GM18519 (cell line): ENCODE data around the gene NOS1AP.

Experiments used
- ATAC-seq: cut with Tn5 transposase; IDR thresholded peaks from one replicate; pipeline ENCODE4 v1.9.1; 2021; ENCODE audit warnings: mild to moderate bottlenecking, moderate library complexity; ENCODE audit not compliant: unreplicated experiment, low FRiP score

Gene NOS1AP

DNA sequence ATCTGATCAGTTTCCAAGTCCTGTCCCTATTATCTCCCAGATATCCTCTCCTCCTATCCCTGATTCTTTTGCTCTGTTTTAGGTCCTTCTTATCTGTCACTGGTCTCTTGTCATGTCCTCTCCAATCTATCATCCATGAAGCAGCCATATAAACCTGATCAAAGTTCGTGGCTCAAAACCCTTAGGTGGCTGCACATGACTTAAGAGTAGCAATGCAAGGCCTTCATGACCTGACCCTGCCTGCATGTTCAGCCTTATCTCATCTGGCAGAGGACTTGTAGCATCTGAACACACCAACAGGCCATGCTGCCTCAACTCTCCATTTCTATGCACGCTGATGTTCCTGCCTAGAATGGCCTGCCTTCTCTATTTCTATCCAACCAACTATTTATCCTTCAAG lies 65.2 kb downstream of the NOS1AP start:
- no peak for ATAC-seq

DNA sequence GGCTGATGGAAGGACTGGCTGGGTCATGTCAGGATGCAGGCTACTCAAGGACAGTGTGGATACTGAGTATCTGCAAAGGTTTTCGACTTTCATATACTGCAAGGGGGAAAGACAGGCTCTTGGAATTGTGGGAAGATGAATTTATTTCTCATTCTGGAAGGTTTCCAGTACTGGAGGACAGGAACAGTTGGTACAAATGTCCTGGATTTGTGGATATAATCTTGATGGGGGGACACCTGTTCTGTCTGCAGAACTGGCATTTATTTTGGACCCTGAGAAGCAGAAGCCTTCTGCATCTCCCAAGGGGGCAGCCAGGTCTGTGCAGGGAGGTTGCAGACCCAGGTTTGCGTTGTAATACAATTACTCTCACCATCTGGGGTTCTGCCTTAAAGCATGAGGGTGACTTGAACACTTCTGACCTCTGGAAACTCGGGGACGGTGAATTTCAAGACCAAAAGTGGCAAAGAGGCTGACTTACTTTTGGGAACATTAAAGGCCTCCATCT lies 65.8 kb downstream of the NOS1AP start:
- no peak for ATAC-seq

DNA sequence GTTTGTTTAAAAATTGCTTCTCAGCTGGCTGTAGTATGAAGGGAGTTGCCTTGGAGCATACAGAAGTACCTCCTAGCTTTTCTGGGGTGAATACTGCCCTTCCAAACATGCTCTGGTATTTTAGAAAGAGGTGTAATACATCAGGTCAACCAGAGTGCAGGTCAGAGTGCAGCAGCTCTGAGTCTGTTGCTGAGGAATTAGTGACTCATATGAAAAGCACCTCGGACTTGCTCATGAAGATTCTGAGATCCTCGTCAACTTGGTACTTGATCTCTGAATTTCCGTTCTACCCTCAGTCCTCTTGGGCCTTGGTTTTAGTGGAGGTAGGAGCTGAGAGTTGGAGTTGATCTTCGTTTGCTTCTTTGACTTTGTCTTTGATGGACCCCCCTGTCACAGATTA lies 67.3 kb downstream of the NOS1AP start:
- ATAC-seq = no peak

DNA sequence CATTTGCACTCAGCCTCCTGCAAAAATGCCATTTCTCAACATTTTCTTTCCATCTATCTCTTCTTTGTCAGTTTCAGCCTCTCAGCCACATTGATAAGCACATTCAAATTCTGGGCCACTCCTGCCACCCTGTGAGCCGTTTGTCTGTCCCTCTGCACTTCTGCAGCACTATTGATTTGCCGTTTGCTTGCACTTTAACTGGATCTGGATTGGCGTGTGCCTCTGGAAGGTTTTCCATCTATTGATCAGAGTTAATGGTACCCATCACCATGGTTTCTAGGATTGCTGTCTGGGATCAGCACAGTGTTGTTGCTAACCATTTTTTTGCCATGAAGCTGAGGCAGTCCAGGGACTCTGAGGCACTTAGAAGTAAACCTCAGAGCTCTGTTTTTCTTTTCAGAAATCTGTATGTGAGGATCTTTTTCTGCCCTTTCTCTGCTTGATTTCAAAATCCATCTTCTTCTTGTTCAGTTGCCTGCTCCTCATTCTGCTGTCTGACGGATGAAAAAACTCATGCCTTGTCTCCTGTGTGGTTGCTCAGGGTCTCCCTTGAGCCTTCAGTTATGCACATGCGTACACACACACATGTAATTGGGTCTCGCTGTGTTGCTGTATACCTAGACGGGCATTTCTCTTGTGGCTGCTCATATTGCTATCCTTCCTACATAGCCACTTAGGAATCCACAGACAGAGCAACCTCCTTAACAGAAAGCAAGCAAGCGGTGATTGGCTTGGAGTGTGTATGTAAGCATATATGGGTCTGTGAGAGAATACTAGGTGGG lies 67.9 kb downstream of the NOS1AP start:
- ATAC-seq = no peak

DNA sequence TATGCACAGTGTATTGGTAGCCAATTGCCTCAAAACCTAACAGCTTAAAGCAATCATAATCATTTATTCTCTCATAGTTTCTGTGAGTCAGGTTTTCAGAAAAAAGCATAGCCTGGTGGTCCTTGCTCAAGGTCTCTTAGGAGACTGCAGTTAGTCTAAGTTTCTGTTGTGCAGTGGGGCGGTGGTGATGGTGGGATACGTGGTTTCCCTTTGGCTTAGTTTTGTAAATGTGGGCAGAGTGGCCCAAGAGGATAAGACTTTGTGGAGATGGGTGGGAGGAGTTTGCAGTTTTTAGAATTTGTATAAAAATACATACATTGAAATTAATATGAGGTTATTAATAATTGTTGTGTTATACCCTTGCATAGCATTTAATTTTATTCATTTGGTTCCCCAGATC lies 68.6 kb downstream of the NOS1AP start:
- ATAC-seq = no peak

DNA sequence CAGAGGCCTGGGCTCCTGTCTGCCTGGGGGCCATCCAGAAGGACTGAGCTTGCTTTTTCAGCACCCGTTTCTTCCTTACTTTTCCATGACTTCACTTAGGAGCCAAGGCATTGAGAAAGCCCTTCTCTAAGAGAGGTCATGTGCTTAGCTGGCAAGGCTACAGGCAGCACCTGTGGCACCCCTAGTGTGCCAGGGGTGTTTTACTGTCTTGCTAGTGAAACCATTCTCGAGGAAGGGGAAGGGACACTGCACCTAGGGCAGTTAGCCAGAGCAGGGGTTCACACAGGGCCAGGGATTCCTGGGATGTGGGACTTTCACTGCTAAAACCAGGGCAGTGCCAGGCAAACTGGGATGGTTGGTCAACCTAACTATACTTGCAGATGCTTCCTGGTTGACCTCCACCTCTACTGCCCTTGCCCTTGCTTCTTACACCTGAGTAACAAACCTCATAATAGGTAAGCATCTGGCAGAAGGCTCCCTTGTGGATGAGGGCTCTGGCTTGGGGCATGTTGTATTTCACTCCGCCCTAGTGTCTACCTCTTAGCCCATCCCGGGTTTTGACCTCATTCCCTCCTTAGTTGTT lies 69.2 kb downstream of the NOS1AP start:
- no peak for ATAC-seq

DNA sequence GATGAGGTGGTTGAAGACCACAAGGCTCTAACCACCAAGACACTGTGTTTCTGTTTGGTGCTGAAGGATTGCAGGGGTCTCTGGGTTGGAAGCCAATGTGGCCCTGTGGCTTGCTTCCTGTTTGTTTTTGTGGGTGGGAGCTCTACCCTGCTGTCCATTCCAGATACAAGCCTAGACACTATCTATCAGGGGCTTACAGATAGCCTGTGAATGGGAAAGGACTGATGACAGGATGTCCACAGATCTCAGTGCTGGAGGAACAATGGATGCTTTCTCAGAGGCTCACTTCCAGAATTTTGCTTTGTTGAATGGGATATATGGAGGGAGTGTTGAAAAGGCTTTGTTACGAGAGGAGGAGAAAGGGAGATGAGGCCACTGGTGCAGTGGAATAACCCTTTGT lies 69.7 kb downstream of the NOS1AP start:
- no peak for ATAC-seq

DNA sequence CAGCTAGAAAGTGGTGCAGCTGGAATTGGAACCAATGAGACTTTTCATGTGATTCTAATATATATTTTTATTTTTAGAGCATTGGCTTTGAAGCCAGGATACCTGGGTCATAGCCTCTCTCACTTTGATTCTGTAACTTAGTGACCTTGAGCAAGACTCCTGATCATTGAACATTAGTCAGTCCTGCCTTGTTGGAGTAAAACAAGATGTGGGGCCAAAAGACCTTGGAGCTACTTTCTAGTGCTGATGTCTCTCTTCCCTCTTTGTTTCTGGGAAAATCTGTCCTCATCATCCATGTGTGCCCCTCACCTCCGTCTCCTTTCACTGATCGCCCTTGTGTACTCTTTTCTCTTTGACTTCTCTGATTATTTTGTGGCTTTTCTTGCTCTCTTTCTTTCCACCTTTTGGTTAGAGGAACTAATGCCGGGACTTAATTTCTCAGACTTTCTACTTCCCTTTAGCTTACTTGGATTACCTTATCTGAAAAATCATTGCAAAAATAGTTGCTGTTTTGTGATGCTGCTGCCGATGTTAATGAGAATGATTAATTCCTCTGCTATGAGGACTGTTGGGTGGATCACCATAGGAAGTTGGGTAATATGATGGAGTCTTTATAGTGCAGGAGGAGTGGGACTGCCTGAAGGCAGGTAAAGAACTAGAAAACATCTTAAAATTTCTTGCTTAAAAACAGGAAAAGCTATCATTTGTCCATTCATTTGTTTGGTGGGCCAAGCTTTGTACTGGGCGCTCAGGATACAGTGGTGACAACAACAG lies 72.0 kb downstream of the NOS1AP start:
- ATAC-seq = no peak

DNA sequence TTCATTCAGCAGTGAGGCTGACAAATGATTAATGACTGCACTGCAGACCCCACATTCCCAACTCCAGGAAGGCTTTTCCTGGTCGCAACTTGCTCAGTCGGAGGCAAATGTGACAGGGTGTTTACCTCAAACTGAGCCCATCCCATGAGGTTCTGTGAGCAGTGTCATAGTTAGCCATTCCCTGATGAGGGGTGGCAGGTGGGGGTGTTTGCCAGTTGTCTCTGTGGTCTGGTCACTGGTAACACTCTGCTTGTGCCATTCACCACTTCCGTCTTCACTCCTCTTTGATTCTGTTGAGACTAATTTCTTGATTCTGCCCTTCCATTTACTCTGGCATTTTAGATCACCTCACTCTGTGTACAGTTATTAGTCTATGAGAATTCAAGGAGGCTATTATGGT lies 73.5 kb downstream of the NOS1AP start:
- no peak for ATAC-seq

DNA sequence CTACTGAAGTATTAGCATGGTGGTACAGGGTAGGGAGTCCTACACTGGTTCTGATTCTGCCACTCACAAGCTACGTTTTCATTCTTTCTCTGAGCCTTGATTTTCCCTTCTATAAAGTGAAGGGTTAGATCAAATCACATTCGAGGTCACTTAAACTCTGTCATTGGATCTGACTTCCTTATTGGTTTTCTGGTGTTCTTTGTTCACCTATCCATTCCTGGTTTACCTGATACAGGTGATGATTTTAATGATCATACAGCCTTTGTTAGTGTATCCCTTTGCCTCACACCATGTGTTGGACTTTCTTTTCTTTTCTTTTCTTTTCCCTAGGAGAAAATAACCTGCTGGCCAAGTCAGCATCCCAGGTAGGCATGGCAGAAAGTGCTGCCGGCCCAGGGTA lies 74.8 kb downstream of the NOS1AP start:
- no peak for ATAC-seq

DNA sequence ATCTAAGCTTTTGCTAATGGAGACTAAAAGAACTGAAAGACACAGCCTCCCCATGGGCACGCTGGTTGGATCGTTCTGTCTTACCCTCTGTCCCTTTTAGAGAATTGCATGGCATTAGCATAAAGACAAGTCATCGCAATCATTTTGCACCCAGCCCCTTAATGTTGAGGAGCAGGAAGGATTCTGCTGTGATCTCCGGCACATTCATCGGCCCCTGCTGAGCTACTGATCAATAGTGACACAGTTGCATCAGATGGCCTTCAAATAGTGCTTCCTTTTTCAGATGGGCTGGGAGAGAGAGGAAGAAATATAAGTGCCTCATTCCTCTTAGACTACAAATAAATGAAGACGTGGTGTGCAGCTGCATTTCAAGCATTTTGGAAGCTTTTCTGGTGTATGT lies 75.4 kb downstream of the NOS1AP start:
- ATAC-seq = no peak

DNA sequence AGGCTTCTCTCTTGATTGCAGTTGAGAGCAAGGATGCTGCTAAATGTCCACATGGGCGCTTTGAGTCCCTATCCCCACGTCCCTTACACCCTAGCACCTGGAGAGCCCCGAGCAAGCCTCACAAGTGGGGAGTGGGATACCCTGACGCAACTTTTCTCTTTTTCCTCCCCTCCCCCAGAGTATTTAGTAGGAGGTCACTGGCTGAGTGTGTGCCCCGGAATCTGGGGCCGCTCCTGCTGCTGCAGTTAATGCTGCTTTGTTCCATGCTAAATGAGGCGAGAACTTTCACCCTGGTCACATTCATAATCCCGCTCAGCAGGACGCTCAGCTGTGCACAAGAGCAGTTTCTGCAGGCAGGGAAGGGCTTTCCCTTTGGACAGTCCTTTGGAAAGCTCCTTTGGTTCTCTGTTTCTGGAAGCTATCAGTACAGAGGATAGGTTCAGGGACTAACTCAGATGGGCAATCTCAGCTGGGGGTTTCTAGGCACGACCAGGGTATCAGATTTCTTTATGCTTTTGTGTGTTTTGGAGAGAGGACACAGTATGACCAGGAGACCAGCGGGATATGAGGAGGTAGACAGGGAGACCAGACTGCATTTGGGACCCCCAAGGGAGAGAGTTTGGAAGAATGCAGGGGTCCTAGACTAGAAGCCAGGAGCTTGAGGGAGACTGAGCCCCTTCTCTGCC lies 75.9 kb downstream of the NOS1AP start:
- ATAC-seq = no peak

DNA sequence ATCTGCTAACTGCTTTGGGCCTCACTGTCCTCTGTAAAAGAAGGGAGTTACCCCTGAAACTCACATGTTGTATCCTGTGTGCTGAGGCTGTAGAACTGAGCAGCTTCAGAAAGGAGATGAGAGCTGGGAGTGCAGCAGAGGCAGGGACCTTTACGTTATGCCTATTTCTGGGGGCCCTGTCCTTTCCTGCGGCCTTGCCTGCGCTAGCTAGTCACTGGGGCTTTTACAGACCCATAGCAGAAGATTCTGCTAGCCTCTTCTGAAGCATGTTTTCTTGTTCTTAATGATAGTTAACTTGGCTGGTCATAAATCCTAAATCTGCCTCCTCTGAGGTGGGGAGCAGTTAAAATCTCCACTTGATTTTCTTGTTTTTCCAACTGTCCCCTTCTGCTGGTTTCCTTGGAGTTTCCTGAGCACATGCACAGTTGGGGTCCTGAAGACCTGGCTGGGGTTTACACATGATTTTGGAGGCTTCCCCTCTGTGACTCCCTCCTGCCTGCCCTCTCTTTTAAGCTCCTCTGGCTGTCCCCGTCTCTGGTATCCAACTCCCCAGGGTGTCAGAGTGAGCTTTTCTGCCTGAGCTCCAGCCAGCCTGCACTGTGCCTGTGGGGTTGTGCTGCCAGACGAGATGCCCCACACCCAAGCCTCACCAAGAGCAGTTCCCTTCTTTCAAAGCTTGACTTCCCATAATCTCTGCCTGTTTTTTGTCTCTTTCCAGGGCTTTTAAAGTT lies 76.6 kb downstream of the NOS1AP start:
- no peak for ATAC-seq

DNA sequence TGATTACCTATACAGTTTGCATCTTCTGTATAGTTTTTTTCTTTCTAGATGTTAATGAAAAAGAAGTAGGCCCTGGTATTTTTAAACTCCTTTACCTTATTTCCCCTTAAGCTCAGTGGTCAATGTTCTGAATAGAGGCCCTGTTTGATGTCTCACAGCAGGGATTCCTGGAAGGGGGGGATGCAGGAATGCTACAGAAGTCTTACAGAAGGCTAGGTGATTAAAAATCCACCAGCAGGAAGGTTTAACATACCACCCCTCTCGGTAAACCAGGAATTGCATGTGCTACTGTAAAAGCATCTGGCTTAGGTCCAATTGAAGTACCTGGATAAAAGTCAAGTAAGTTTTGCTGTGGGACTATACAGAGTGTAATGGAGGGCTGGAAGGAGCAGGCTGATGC lies 78.3 kb downstream of the NOS1AP start:
- ATAC-seq = no peak

DNA sequence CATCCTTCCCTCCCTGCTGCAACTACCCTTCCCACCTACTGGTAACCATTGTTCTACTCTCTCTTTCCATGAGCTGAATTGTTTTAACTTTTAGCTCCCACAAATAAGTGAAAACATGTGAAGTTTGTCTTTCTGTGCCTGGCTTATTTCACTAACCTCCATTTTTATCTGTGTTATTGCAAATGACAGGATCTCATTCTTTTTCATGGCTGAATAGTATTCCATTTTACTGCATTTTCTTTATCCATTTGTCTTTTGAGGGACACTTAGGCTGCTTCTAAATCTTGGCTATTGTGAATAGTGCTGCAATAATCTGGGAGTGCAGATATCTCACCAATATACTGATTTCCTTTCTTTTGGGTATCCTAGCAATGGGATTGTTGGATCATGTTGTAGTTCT lies 80.6 kb downstream of the NOS1AP start:
- no peak for ATAC-seq

DNA sequence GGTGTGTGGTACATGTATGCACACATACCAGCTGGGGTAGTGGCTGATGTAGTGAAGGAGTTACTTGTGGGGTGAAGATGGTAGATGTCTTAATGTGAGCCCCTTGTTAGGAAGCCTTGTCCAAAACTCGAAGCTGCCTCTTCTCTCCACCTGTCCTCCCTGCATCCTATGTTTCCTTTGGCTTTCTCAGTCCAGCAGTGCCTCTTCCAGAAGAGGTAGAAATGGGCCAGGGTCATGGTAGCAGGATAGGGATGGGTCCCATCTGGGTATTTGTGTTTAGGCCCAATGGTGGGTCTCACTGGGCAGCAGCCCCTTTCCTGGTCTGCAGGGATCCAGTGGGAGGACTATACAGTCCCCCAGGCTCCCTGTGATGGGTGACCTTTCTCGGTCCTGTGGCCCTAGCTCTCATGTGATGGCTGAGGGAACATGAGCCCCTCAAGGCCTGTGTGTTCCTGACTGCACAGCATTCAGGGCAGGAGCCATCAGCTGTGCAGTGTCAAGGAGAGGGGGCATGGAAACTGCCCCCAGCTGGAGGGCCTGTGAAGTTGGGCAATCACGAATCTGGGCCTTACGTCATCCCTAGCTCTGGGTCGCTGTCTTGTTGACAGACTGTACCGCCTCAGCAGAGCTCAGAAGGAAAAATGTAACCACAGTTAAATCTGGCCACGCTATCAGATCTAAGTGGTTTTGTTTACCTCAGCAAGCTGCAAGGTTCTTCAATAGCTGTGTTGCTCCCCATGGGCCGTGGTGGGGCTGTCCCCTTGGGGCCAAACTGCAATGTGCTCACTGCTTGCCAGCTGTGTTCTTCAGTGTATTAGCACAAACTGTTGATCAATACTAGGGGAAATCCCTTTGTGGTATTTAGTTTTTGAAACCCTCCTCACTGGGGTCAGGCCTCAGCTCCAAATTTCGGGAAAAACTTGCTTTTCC lies 82.7 kb downstream of the NOS1AP start:
- ATAC-seq = no peak

DNA sequence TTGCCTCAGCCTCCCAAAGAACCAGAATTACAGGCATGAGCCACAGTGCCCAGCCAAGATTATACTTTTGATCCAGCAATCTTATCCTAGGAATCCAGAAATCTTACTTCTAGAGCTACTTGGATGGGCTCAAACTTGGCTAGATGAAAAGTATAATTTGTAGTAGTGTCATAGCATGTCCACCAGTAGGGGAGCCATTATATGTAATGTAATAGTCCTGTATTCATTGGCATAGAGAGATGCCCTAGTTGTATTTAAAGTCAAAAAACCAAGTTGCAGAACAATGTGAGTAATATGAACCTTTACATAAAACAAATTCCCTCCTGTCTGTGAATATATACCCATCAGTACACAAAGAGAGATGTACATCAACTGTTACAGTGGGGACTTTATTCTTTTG lies 83.9 kb downstream of the NOS1AP start:
- ATAC-seq = no peak

DNA sequence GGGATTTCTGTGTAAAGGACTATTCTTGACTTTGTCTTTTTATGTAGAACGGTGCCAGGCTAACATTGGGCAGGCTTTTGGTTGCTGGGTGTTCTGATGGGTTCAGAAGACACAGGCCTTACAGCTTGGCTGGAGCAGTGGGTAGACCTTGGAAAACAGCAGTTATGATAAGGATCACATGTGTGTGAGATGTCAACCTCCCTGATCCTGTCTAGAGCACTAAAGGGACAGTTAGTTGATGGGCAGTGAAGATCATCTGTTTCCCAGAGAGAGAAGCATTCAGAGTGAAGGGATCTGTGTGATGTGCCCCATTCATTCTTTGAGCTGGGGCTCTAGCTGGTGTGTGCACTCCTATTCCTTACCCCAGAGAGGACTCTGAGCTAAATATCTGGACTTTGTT lies 88.0 kb downstream of the NOS1AP start:
- no peak for ATAC-seq

DNA sequence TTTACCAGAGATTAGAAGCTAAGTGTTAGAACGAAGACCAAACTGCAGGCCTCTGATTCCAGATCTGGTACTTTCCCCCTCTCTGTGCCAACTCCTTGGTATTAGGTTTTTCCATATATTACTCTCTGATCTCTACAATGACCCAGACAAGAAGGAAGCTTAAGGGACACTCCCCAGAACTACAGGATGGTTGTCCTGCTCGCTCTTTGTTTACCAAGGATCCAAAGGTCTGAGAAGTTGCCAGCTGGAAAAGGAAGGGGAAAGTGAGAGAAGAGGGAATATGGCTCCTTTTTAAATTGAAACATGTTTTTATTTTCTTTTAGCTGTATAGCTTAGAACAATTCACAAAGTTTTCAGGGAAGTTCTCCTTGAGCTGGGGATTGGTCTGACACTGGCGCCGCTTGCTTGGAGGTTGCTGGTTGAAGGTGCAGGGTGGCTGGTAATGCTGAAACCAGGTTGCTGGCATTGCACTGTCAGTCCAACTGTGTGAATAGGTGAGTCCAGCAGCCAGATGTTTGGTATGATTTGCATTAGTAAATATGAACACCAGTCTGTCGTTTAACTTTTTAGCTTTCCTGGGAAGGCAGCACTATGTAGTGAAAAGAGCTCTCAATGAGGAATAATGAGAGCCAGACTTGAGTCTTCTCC lies 89.3 kb downstream of the NOS1AP start:
- no peak for ATAC-seq
